GM23338 (cell line): ENCODE data around the gene SNX1.

Source experiments
- CREB1 ChIP-seq: fragments of 250-450 bp; sonication (Bioruptor Pico); IDR thresholded peaks from 2 replicates; pipeline ENCODE4 v1.5.0; 2020; ENCODE audit warnings: low read depth, mild to moderate bottlenecking, moderate library complexity
- ETS1 ChIP-seq: IDR thresholded peaks from 2 replicates; pipeline ENCODE4 v1.6.1; 2016; ENCODE audit warnings: antibody characterized with exemption
- EZH2 ChIP-seq: fragments of 200-600 bp; sonication (generic); IDR thresholded peaks from one replicate; pipeline ENCODE4 v1.8.0; 2017; ENCODE audit warnings: antibody characterized with exemption, mild to moderate bottlenecking, low read depth; ENCODE audit not compliant: unreplicated experiment
- EZH2phosphoT487 ChIP-seq: fragments of 200-600 bp; sonication (generic); IDR thresholded peaks from one replicate; pipeline ENCODE4 v1.8.1; 2018; ENCODE audit warnings: antibody characterized with exemption; ENCODE audit not compliant: unreplicated experiment
- JUNB ChIP-seq: IDR thresholded peaks from one replicate; pipeline ENCODE4 v1.6.1; 2016; ENCODE audit warnings: antibody characterized with exemption; ENCODE audit not compliant: unreplicated experiment
- NANOG ChIP-seq: IDR thresholded peaks from 2 replicates; pipeline ENCODE4 v1.6.1; 2016; ENCODE audit warnings: antibody characterized with exemption, borderline replicate concordance
- POLR2AphosphoS5 ChIP-seq: IDR thresholded peaks from 2 replicates; pipeline ENCODE4 v1.6.1; 2016; ENCODE audit warnings: antibody characterized with exemption, low read depth
- ZNF114 ChIP-seq: fragments of 250-450 bp; sonication (Bioruptor Pico); IDR thresholded peaks from 2 replicates; pipeline ENCODE4 v1.5.0; 2020; ENCODE audit warnings: mild to moderate bottlenecking, moderate library complexity
- ZNF331 ChIP-seq: fragments of 250-450 bp; sonication (Bioruptor Pico); IDR thresholded peaks from 2 replicates; pipeline ENCODE4 v1.5.0; 2020; ENCODE audit warnings: low read depth, mild to moderate bottlenecking, moderate library complexity
- ZNF462 ChIP-seq: fragments of 250-450 bp; sonication (Bioruptor Pico); IDR thresholded peaks from 2 replicates; pipeline ENCODE4 v1.5.0; 2020; ENCODE audit warnings: mild to moderate bottlenecking, moderate library complexity
- TF ChIP-seq, protein P1 (sequence below), 2 experiments: fragments of 200-600 bp in 1 of 2; sonication (generic) in 1 of 2; conservative IDR thresholded peaks; 2 replicates each; pipeline versions ENCODE4 v1.5.1 to v1.6.1; 2016 to 2017; ENCODE audit warnings: antibody characterized with exemption in 2 of 2, low read depth in 2 of 2, mild to moderate bottlenecking in 2 of 2, moderate library complexity in 1 of 2
- TF ChIP-seq, protein P2 (sequence below): IDR thresholded peaks from one replicate; pipeline ENCODE4 v1.6.1; 2018; ENCODE audit warnings: antibody characterized with exemption; ENCODE audit not compliant: unreplicated experiment

GRCh38 chr15:64107337-64107736 lies 11.6 kb downstream of the SNX1 start:
- TF ChIP-seq ZNF114 (CRISPR knock-in tag) (no peak), EZH2 (no peak), EZH2phosphoT487 (no peak), POLR2AphosphoS5 (no peak), ETS1 (no peak), NANOG (no peak), JUNB (no peak), CREB1 (no peak), ZNF462 (no peak), ZNF331 (no peak)
- TF ChIP-seq, protein P1, sequence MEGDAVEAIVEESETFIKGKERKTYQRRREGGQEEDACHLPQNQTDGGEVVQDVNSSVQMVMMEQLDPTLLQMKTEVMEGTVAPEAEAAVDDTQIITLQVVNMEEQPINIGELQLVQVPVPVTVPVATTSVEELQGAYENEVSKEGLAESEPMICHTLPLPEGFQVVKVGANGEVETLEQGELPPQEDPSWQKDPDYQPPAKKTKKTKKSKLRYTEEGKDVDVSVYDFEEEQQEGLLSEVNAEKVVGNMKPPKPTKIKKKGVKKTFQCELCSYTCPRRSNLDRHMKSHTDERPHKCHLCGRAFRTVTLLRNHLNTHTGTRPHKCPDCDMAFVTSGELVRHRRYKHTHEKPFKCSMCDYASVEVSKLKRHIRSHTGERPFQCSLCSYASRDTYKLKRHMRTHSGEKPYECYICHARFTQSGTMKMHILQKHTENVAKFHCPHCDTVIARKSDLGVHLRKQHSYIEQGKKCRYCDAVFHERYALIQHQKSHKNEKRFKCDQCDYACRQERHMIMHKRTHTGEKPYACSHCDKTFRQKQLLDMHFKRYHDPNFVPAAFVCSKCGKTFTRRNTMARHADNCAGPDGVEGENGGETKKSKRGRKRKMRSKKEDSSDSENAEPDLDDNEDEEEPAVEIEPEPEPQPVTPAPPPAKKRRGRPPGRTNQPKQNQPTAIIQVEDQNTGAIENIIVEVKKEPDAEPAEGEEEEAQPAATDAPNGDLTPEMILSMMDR (conservative IDR thresholded peaks at IDR 0.05; ENCODE audit: low read depth in 2 of 2): no peak
- TF ChIP-seq, protein P2, sequence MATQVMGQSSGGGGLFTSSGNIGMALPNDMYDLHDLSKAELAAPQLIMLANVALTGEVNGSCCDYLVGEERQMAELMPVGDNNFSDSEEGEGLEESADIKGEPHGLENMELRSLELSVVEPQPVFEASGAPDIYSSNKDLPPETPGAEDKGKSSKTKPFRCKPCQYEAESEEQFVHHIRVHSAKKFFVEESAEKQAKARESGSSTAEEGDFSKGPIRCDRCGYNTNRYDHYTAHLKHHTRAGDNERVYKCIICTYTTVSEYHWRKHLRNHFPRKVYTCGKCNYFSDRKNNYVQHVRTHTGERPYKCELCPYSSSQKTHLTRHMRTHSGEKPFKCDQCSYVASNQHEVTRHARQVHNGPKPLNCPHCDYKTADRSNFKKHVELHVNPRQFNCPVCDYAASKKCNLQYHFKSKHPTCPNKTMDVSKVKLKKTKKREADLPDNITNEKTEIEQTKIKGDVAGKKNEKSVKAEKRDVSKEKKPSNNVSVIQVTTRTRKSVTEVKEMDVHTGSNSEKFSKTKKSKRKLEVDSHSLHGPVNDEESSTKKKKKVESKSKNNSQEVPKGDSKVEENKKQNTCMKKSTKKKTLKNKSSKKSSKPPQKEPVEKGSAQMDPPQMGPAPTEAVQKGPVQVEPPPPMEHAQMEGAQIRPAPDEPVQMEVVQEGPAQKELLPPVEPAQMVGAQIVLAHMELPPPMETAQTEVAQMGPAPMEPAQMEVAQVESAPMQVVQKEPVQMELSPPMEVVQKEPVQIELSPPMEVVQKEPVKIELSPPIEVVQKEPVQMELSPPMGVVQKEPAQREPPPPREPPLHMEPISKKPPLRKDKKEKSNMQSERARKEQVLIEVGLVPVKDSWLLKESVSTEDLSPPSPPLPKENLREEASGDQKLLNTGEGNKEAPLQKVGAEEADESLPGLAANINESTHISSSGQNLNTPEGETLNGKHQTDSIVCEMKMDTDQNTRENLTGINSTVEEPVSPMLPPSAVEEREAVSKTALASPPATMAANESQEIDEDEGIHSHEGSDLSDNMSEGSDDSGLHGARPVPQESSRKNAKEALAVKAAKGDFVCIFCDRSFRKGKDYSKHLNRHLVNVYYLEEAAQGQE: no peak
